ENCODE results near the gene TRIM60.
"Not testable (repeated sequence)": the region's sequence is repeated elsewhere in the genome, so short reads cannot be mapped to it uniquely, and the experiment has no call there.

TRIM60 gene

GRCh38 chr4:165055601-165056000 is 23.8 kb downstream of the TRIM60 start:
- DNase-seq = no peak

GRCh38 chr4:165058666-165059065 is 26.9 kb downstream of the TRIM60 start:
- no peak for DNase-seq

GRCh38 chr4:165059386-165059785 is 27.6 kb downstream of the TRIM60 start:
- no peak for DNase-seq

GRCh38 chr4:165060938-165061337 is 29.1 kb downstream of the TRIM60 start:
- DNase-seq = no peak

GRCh38 chr4:165070560-165070959 is 38.8 kb downstream of the TRIM60 start:
- DNase-seq = no peak

GRCh38 chr4:165073346-165073745 is 41.5 kb downstream of the TRIM60 start:
- DNase-seq = not testable (repeated sequence)

- no peak for DNase-seq
Measured at GRCh38 chr4:165077034-165077578, 45.3 kb downstream of the TRIM60 start.

GRCh38 chr4:165079476-165079875 is 47.7 kb downstream of the TRIM60 start:
- DNase-seq = no peak

- DNase-seq = not testable (repeated sequence)
Measured at GRCh38 chr4:165084787-165085186, 53.0 kb downstream of the TRIM60 start.

- DNase-seq = no peak
Measured at GRCh38 chr4:165085946-165086345, 54.1 kb downstream of the TRIM60 start.

GRCh38 chr4:165088366-165088765 is 56.6 kb downstream of the TRIM60 start:
- no peak for DNase-seq

All from CD4-positive, alpha-beta T cell treated with Interferon alpha-2 for 1 hour (primary cell).